H1 (cell line): ENCODE measurements around the gene CPT2. TPM values are rescaled to one million over a fixed set of nuclear protein-coding genes. Genes with fewer than 3 reads are reported as not detected.

ENCODE experiments used
- EP300 ChIP-seq, 2 experiments: IDR thresholded peaks; 1 replicate in 1 of 2; 2 replicates in 1 of 2; pipeline ENCODE4 v1.6.1; 2011 to 2012; ENCODE audit warnings: low read depth in 2 of 2, low read length in 2 of 2, mild to moderate bottlenecking in 2 of 2, borderline replicate concordance in 1 of 2, inconsistent platforms in 1 of 2, moderate library complexity in 1 of 2
- TAF7 ChIP-seq: optimal IDR thresholded peaks from 2 replicates; pipeline ENCODE3; 2011; ENCODE audit warnings: low read depth, mild to moderate bottlenecking, inconsistent platforms, low read length, moderate library complexity, borderline replicate concordance
- TEAD4 ChIP-seq: IDR thresholded peaks from 2 replicates; pipeline ENCODE4 v1.6.1; 2012; ENCODE audit warnings: low read depth, low read length, inconsistent platforms, mixed read lengths
- polyA plus RNA-seq, 7 experiments: library from polyadenylated mRNA; depleted of rRNA in 3 of 7; stranded (reverse) in 5 of 7; unstranded in 2 of 7; fragments of >200 nt in 5 of 7; fragments of 200-250 nt in 2 of 7; gene quantifications; 1 replicate in 5 of 7; 2 replicates in 1 of 7; 4 replicates in 1 of 7; pipeline versions ENCODE4 v1.2.1 to v1.2.3, GENCODE V29; 2011 to 2013; ENCODE audit warnings: missing spikeins in 2 of 7, mixed read lengths in 2 of 7
- total RNA-seq: library from RNA; stranded (reverse); fragmentation: NEBNext Ultra II Directional; extraction: Animal tissue kit (Norgen Biotek cat#: 25700); gene quantifications from 2 replicates; pipeline ENCODE4 v1.2.1, GENCODE V29; 2021

Gene CPT2
- total and polyA plus RNA-seq, 2 of the 8 experiments (the other 6 are each of a cell fraction or from before 2014, with no cell fraction given) = 23.9 to 25.5 TPM

GRCh38 chr1:53210352-53210751 is 13.7 kb downstream of the CPT2 start (continued):
- TF ChIP-seq TEAD4 = no peak
- no peak for TF ChIP-seq EP300 (IDR thresholded peaks at IDR 0.05; ENCODE audit: borderline replicate concordance in 1 of 2, low read depth in 2 of 2, low read length in 2 of 2)
- no peak for TF ChIP-seq TAF7
- TF ChIP-seq, all 59 proteins: peak for 0
